PC-3 (cell line): ENCODE results near the gene STK32C.

ENCODE experiments used
- EZH2 ChIP-seq: fragments of 300-600 bp; sonication (generic); IDR thresholded peaks from one replicate; pipeline ENCODE4 v1.6.1; 2017; ENCODE audit warnings: antibody characterized with exemption, mild to moderate bottlenecking, low read length; ENCODE audit not compliant: unreplicated experiment
- EZH2phosphoT487 ChIP-seq: fragments of 300-600 bp; sonication (generic); IDR thresholded peaks from 2 replicates; pipeline ENCODE4 v1.6.1; 2018; ENCODE audit warnings: mild to moderate bottlenecking, antibody characterized with exemption, low read length, borderline replicate concordance
- TF ChIP-seq, protein P1 (sequence below): fragments of 300-600 bp; sonication (generic); conservative IDR thresholded peaks from 2 replicates; pipeline ENCODE4 v1.5.1; 2017; ENCODE audit warnings: antibody characterized with exemption, low read depth, mild to moderate bottlenecking, low read length

DNA sequence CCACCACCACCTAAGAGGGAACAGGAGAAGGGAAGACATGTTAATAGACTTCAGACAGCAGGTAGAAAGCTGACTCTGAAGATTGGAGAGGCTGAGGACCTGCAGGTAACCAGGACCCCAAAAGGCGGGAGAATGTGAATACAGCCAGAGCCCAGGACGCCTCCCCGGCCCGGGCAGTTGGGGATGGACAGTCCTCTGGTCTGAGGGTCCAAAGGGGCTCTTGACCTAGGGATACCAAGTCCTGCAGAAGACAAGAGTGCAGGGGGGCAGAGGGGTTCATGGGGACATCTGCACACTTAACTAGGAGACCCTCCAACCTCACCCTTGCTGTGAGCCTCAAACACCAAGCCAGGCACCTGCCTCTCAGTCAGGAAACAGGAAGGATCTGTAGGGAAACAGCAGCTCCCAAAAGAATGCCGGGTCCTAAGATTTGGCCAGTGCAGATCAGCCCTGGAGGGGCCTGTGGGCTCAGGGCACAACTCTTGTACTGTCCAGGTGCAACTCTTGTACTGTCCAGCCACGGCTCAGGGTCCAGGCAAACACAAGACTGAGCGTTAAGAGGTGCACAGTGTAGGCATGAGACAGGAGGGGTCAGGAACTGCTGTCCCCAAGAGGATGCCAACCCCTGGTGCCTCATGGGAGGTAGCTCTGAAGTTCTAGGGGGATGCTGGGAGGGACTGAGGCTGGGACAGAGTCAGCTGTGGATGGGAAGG lies 2.3 kb upstream of the STK32C start:
- TF ChIP-seq, protein P1, sequence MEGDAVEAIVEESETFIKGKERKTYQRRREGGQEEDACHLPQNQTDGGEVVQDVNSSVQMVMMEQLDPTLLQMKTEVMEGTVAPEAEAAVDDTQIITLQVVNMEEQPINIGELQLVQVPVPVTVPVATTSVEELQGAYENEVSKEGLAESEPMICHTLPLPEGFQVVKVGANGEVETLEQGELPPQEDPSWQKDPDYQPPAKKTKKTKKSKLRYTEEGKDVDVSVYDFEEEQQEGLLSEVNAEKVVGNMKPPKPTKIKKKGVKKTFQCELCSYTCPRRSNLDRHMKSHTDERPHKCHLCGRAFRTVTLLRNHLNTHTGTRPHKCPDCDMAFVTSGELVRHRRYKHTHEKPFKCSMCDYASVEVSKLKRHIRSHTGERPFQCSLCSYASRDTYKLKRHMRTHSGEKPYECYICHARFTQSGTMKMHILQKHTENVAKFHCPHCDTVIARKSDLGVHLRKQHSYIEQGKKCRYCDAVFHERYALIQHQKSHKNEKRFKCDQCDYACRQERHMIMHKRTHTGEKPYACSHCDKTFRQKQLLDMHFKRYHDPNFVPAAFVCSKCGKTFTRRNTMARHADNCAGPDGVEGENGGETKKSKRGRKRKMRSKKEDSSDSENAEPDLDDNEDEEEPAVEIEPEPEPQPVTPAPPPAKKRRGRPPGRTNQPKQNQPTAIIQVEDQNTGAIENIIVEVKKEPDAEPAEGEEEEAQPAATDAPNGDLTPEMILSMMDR = no peak
- TF ChIP-seq EZH2 (no peak), EZH2phosphoT487 (no peak)
